GM18873 (cell line): Measurements from ENCODE around the gene NCKAP5L.
"Not testable (repeated sequence)": the region's sequence is repeated elsewhere in the genome, so short reads cannot be mapped to it uniquely, and the experiment has no call there.

Experiments
- ATAC-seq: cut with Tn5 transposase; IDR thresholded peaks from one replicate; pipeline ENCODE4 v1.9.1; 2021; ENCODE audit warnings: mild to moderate bottlenecking, moderate library complexity, moderate number of reproducible peaks; ENCODE audit not compliant: unreplicated experiment, low FRiP score

NCKAP5L gene

GRCh38 chr12:49828133-49829091 lies at the start of gene NCKAP5L:
NCKAP5L (minus strand) TSS chr12:49828413; CDS start chr12:49804044, 24,369 bp downstream.
- peak; percentile 62 for ATAC-seq

GRCh38 chr12:49877066-49877465 lies 48.9 kb upstream of the NCKAP5L start:
- ATAC-seq, result no peak

GRCh38 chr12:49876070-49876469 lies 47.9 kb upstream of the NCKAP5L start:
- no peak for ATAC-seq

GRCh38 chr12:49875115-49875720 lies 47.0 kb upstream of the NCKAP5L start:
- no peak for ATAC-seq

- ATAC-seq, result no peak
These were observed 46.1 kb upstream of the NCKAP5L start for GRCh38 chr12:49874142-49874897.

- no peak for ATAC-seq
These were observed 45.2 kb upstream of the NCKAP5L start for GRCh38 chr12:49873361-49873934.

- ATAC-seq, result no peak
These were observed 44.6 kb upstream of the NCKAP5L start for GRCh38 chr12:49872781-49873181.

GRCh38 chr12:49872381-49872780 lies 44.2 kb upstream of the NCKAP5L start:
- no peak for ATAC-seq

GRCh38 chr12:49871811-49872251 lies 43.6 kb upstream of the NCKAP5L start:
- ATAC-seq, result not testable (repeated sequence)

- ATAC-seq, result no peak
These were observed 43.0 kb upstream of the NCKAP5L start for GRCh38 chr12:49871263-49871561.

- ATAC-seq, result no peak
These were observed 42.5 kb upstream of the NCKAP5L start for GRCh38 chr12:49870501-49871262.

GRCh38 chr12:49869816-49870500 lies 41.7 kb upstream of the NCKAP5L start:
- ATAC-seq, result no peak

- no peak for ATAC-seq
These were observed 41.0 kb upstream of the NCKAP5L start for GRCh38 chr12:49868952-49869815.

GRCh38 chr12:49868449-49868848 lies 40.2 kb upstream of the NCKAP5L start:
- no peak for ATAC-seq

GRCh38 chr12:49867570-49868341 lies 39.5 kb upstream of the NCKAP5L start:
- no peak for ATAC-seq

GRCh38 chr12:49866859-49867569 lies 38.8 kb upstream of the NCKAP5L start:
- no peak for ATAC-seq

GRCh38 chr12:49865782-49866135 lies 37.5 kb upstream of the NCKAP5L start:
- ATAC-seq, result no peak
